HepG2 (cell line): ENCODE results near the gene SLC19A1. TPM values are rescaled to one million over a fixed set of nuclear protein-coding genes. Genes with fewer than 3 reads are reported as not detected.

Source experiments
- ATAC-seq: fragments of 200-7000 bp; cut with Tn5 transposase; 3 replicates; pipeline ENCODE4 v1.9.1; 2020; ENCODE audit warnings: mild to moderate bottlenecking, moderate library complexity
- BruUV-seq: library from RNA; stranded (reverse); fragments of 400-500 nt; replicated peaks from 2 replicates; lab custom pipeline; 2021; lab: Mats Ljungman, UMichigan
- CTCF ChIA-PET: fragments of 300-600 bp; formaldehyde crosslinking; extraction: SDS; loops from one replicate; lab custom pipeline; 2021; ENCODE audit warnings: low total read pairs, inconsistent platforms, low intra/inter-chr PET ratio; lab: Yijun Ruan, JAX
- POLR2A ChIA-PET: fragments of 350-600 bp; sonication (Branson Sonifier 250); formaldehyde crosslinking; loops from one replicate; lab custom pipeline; 2020; ENCODE audit warnings: antibody characterized with exemption, inconsistent platforms; lab: Yijun Ruan, JAX
- DNase-seq: peaks from one replicate; pipeline ENCODE4 v3.0.0-alpha.2; 2015; ENCODE audit warnings: low spot score
- FAIRE-seq: peaks from 3 replicates; lab custom pipeline; 2011; peaks lifted over from hg19 to GRCh38; lab: Jason Lieb, UNC
- H2AFZ ChIP-seq: one replicate; pipeline ENCODE4 v1.6.1; 2011; ENCODE audit warnings: low read length, inconsistent platforms
- H3K27ac ChIP-seq: fragments of 300-600 bp; 3 replicates; pipeline ENCODE4 v1.8.0; 2011; ENCODE audit warnings: mixed run types, mild to moderate bottlenecking, mixed read lengths, low read length, inconsistent platforms; ENCODE audit not compliant: insufficient read depth; ENCODE audit errors: extremely low read length
- H3K27me3 ChIP-seq, 2 experiments: fragments of 200-600 bp in 1 of 2; 2 replicates in 1 of 2; 3 replicates in 1 of 2; pipeline versions ENCODE4 v1.6.0 to v1.8.0; 2011; ENCODE audit warnings: low read length in 2 of 2, mild to moderate bottlenecking in 2 of 2, moderate library complexity in 2 of 2, inconsistent platforms in 1 of 2; ENCODE audit not compliant: insufficient read depth in 2 of 2, control insufficient read depth in 1 of 2
- H3K36me3 ChIP-seq, 2 experiments: fragments of 200-600 bp in 1 of 2; replicated peaks in 1 of 2; 2 replicates in 1 of 2; 3 replicates in 1 of 2; pipeline versions ENCODE4 v1.5.1 to v1.8.0; 2011; ENCODE audit warnings: low read length in 2 of 2, inconsistent platforms in 1 of 2; ENCODE audit not compliant: insufficient read depth in 2 of 2, control insufficient read depth in 1 of 2
- H3K4me1 ChIP-seq: 2 replicates; pipeline ENCODE4 v1.5.1; 2012; ENCODE audit warnings: low read length, inconsistent platforms; ENCODE audit not compliant: insufficient read depth
- H3K4me2 ChIP-seq: 2 replicates; pipeline ENCODE4 v1.6.0; 2011; ENCODE audit warnings: low read depth, low read length, inconsistent platforms
- H3K4me3 ChIP-seq, 3 experiments: fragments of 200-600 bp in 1 of 3; sonication (generic), shearing (Covaris generic) in 1 of 3; replicated peaks in 1 of 3; 2 replicates each; pipeline ENCODE4 v1.5.1; 2011 to 2016; ENCODE audit warnings: low read length in 3 of 3, inconsistent platforms in 2 of 3, low read depth in 2 of 3, mild to moderate bottlenecking in 2 of 3, control low read depth in 1 of 3, mixed read lengths in 1 of 3; ENCODE audit not compliant: insufficient read depth in 1 of 3
- H3K79me2 ChIP-seq: one replicate; pipeline ENCODE4 v1.6.1; 2011; ENCODE audit warnings: low read length, inconsistent platforms; ENCODE audit not compliant: insufficient read depth
- H3K9ac ChIP-seq: 2 replicates; pipeline ENCODE4 v1.6.0; 2011; ENCODE audit warnings: mild to moderate bottlenecking, low read depth, low read length, inconsistent platforms; ENCODE audit not compliant: insufficient read depth
- H3K9me3 ChIP-seq: 2 replicates; pipeline ENCODE4 v1.5.1; 2012; ENCODE audit warnings: mild to moderate bottlenecking, low read length
- H4K20me1 ChIP-seq: 2 replicates; pipeline ENCODE4 v1.6.0; 2011; ENCODE audit warnings: inconsistent platforms, mild to moderate bottlenecking, low read length, moderate library complexity; ENCODE audit not compliant: insufficient read depth
- AGO2 ChIP-seq: fragments of 200-400 bp; formaldehyde crosslinking; optimal IDR thresholded peaks from 2 replicates; pipeline ENCODE3; 2017; ENCODE audit warnings: mild to moderate bottlenecking, low read depth, low read length, moderate library complexity
- BRD4 ChIP-seq: sonication (generic); formaldehyde crosslinking; IDR thresholded peaks from 2 replicates; pipeline ENCODE4 v1.4.0; 2020; ENCODE audit warnings: missing genetic modification reagents
- GABPB1 ChIP-seq: IDR thresholded peaks from 2 replicates; pipeline ENCODE4 v1.6.1; 2016; ENCODE audit warnings: mild to moderate bottlenecking, missing genetic modification reagents, moderate library complexity, missing compliant biosample characterization
- KLF9 ChIP-seq: IDR thresholded peaks from 2 replicates; pipeline ENCODE4 v1.6.1; 2016; ENCODE audit warnings: low read depth
- NONO ChIP-seq, 2 experiments: fragments of 450-650 bp in 1 of 2; sonication (generic) in 1 of 2; formaldehyde crosslinking in 1 of 2; IDR thresholded peaks in 1 of 2; conservative IDR thresholded peaks in 1 of 2; 2 replicates each; pipeline versions ENCODE4 v1.6.1 to v1.8.0; 2017 to 2022; ENCODE audit warnings: mild to moderate bottlenecking in 1 of 2, missing genetic modification reagents in 1 of 2, moderate library complexity in 1 of 2
- POLR2AphosphoS5 ChIP-seq: IDR thresholded peaks from 2 replicates; pipeline ENCODE4 v1.6.1; 2012; ENCODE audit warnings: low read depth, low read length
- RBFOX2 ChIP-seq: fragments of 200-400 bp; formaldehyde crosslinking; IDR thresholded peaks from 2 replicates; pipeline ENCODE4 v1.6.1; 2017; ENCODE audit warnings: low read depth, mild to moderate bottlenecking, low read length
- ZNF224 ChIP-seq: sonication (generic); formaldehyde crosslinking; IDR thresholded peaks from 2 replicates; pipeline ENCODE4 v1.5.0; 2020; ENCODE audit warnings: mild to moderate bottlenecking, missing genetic modification reagents
- WGBS: methylation state at CpG from one replicate; pipeline ENCODE4 v1.1.6; 2017; ENCODE audit warnings: low lambda C conversion rate; 5-methylcytosine and 5-hydroxymethylcytosine counted together
- in situ Hi-C: cut with HindIII; loops from 2 replicates; pipeline ENCODE4 v1.10.0; 2017; ENCODE audit warnings: low pct_unique_long_range_greater_than_20kb; ENCODE audit not compliant: extremely low pct_ligation_motif_present
- intact Hi-C: fragments of 100-400 bp; cut with micrococcal nuclease; formaldehyde crosslinking; loops from one replicate; pipeline ENCODE4 v1.10.0; 2022; ENCODE audit not compliant: unreplicated experiment
- polyA plus RNA-seq, 8 experiments: library from polyadenylated mRNA; depleted of rRNA in 3 of 8; stranded (reverse) in 7 of 8; unstranded in 1 of 8; fragments of >200 nt; fragmentation: Illumina TruSeq in 4 of 8; extraction: Trizol in 4 of 8; gene quantifications; 2 replicates each; pipeline versions ENCODE4 v1.2.1 to v1.2.3, GENCODE V29; 2011 to 2016; ENCODE audit warnings: low read depth in 4 of 8, missing spikeins in 1 of 8, mixed read lengths in 1 of 8; ENCODE audit not compliant: insufficient read depth in 1 of 8
- total RNA-seq, 5 experiments: library from RNA; depleted of rRNA; stranded (reverse); fragments of >200 nt; fragmentation: Illumina TruSeq; extraction: Trizol; gene quantifications; 2 replicates each; pipeline ENCODE4 v1.2.3, GENCODE V29; 2016; ENCODE audit warnings: low read depth in 1 of 5
- TF ChIP-seq, protein P1 (sequence below): sonication (generic); formaldehyde crosslinking; IDR thresholded peaks from 2 replicates; pipeline ENCODE4 v1.5.1; 2020; ENCODE audit warnings: missing genetic modification reagents, mild to moderate bottlenecking, borderline replicate concordance
- TF ChIP-seq, protein P2 (sequence below): IDR thresholded peaks from 2 replicates; pipeline ENCODE4 v1.6.1; 2018; ENCODE audit warnings: missing genetic modification reagents, mild to moderate bottlenecking, missing compliant biosample characterization

Gene SLC19A1
- total and polyA plus RNA-seq, 2 of the 13 experiments (the other 11 are each of a cell fraction or from before 2014, with no cell fraction given) = 21.8 to 23.0 TPM

DNA sequence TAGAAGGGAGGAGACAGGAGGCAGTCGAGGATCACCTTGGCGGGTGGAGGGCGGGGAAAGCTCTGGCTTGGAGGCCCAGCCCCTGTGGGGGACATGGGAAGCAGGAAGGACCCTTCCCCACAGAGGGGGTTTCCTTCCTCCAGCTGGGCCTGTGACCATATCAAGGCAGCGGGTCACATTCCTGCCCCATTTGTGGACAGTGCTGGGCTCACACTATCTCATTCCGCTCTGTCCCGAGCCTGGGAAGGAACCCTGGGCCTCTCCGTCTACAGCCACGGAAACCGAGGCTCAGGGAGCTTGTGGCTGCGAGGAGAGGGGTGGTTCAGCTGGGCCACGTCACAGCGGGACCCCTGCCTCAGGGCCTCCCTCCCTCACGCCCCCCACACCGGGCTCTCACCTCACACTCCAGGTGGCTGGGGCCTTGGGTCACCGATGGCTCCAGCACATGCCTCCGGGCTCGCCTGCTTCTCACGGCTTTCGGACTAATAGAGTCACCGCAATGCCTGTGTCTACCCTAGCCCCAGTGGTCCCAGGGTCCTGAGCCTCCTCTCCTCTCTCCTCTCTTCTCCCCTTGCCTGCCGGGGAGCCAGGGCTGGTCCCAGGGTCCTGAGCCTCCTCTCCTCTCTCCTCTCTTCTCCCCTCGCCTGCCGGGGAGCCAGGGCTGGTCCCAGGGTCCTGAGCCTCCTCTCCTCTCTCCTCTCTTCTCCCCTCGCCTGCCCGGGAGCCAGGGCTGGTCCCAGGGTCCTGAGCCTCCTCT is 56.4 kb downstream of the SLC19A1 start:
- FAIRE-seq = no peak
- no TSS peak for BruUV-seq
- ChIA-PET CTCF (no interaction called here), POLR2A (interaction anchor here (1.4 kb wide), 1 partner anchor 14 kb away, joined by 4 read pairs; no protein-coding TSS in a partner anchor)
- WGBS = 95% methylated on average over 22 of the region's 25 CpGs
- H2AFZ ChIP-seq = no peak overlapping the region
- peaks cover 16 to 35% of the 10 kb centered on the region in 2 experiments for H3K36me3 ChIP-seq
- no peak for TF ChIP-seq KLF9 (CRISPR knock-in tag)
- 0 out of 2 replicates have a peak, but pooled peaks have one; percentile 20 for TF ChIP-seq POLR2AphosphoS5
- peak; percentile 46; the same call in 1 of the 2 replicates for TF ChIP-seq RBFOX2
- TF ChIP-seq, protein P1, sequence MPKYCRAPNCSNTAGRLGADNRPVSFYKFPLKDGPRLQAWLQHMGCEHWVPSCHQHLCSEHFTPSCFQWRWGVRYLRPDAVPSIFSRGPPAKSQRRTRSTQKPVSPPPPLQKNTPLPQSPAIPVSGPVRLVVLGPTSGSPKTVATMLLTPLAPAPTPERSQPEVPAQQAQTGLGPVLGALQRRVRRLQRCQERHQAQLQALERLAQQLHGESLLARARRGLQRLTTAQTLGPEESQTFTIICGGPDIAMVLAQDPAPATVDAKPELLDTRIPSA (CRISPR knock-in tag) = no peak
- TF ChIP-seq NONO (IDR thresholded peaks at IDR 0.05) = no peak
- no peak for TF ChIP-seq NONO (CRISPR knock-in tag; conservative IDR thresholded peaks at IDR 0.05)
- no peak for TF ChIP-seq ZNF224 (CRISPR knock-in tag)
- TF ChIP-seq, protein P2, sequence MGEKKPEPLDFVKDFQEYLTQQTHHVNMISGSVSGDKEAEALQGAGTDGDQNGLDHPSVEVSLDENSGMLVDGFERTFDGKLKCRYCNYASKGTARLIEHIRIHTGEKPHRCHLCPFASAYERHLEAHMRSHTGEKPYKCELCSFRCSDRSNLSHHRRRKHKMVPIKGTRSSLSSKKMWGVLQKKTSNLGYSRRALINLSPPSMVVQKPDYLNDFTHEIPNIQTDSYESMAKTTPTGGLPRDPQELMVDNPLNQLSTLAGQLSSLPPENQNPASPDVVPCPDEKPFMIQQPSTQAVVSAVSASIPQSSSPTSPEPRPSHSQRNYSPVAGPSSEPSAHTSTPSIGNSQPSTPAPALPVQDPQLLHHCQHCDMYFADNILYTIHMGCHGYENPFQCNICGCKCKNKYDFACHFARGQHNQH = no peak
- TF ChIP-seq BRD4 (CRISPR knock-in tag) = no peak
- peak; percentile 95 for TF ChIP-seq AGO2
- TF ChIP-seq GABPB1 (CRISPR knock-in tag) = no peak
- H3K27me3 ChIP-seq = no peaks in the 10 kb centered on the region
- no peak for ATAC-seq
- intact Hi-C loops = no loop called here
- H3K4me3 ChIP-seq = no peak overlapping the region
- no peak overlapping the region for H3K27ac ChIP-seq
- no peak overlapping the region for H3K9ac ChIP-seq
- DNase-seq = no peak
- H3K9me3 ChIP-seq = no peaks in the 10 kb centered on the region
- H3K4me2 ChIP-seq = no peak overlapping the region
- H3K79me2 ChIP-seq = no peaks in the 10 kb centered on the region
- H3K4me1 ChIP-seq = no peaks in the 10 kb centered on the region; the same call in 1 of the 2 replicates
- H4K20me1 ChIP-seq = no peaks in the 10 kb centered on the region
- in situ Hi-C loops = no loop called here
